ENCODE measurements around the gene C2orf76.

C2orf76 gene

GRCh38 chr2:119338272-119338671 lies 28.4 kb downstream of the C2orf76 start:
- DNase-seq (ENCODE audit: low read depth in 2 of 2), result no peak

GRCh38 chr2:119337749-119338148 lies 28.9 kb downstream of the C2orf76 start:
- DNase-seq (ENCODE audit: low read depth in 2 of 2), result no peak

GRCh38 chr2:119333833-119334232 lies 32.8 kb downstream of the C2orf76 start:
- no peak for DNase-seq (ENCODE audit: low read depth in 2 of 2)

- DNase-seq (ENCODE audit: low read depth in 2 of 2), result no peak
Observed at GRCh38 chr2:119333360-119333759, 33.3 kb downstream of the C2orf76 start.

GRCh38 chr2:119332953-119333352 lies 33.7 kb downstream of the C2orf76 start:
- DNase-seq (ENCODE audit: low read depth in 2 of 2), result no peak

GRCh38 chr2:119327431-119327830 lies 39.2 kb downstream of the C2orf76 start:
- no peak for DNase-seq (ENCODE audit: low read depth in 2 of 2)

- DNase-seq (ENCODE audit: low read depth in 2 of 2), result no peak
Observed at GRCh38 chr2:119326938-119327337, 39.7 kb downstream of the C2orf76 start.

- DNase-seq (ENCODE audit: low read depth in 2 of 2), result no peak
Observed at GRCh38 chr2:119324685-119325270, 41.9 kb downstream of the C2orf76 start.

GRCh38 chr2:119323459-119323858 lies 43.2 kb downstream of the C2orf76 start:
- DNase-seq (ENCODE audit: low read depth in 2 of 2), result no peak

- no peak for DNase-seq (ENCODE audit: low read depth in 2 of 2)
Observed at GRCh38 chr2:119319593-119319992, 47.0 kb downstream of the C2orf76 start.

GRCh38 chr2:119317554-119317953 lies 49.1 kb downstream of the C2orf76 start:
- DNase-seq (ENCODE audit: low read depth in 2 of 2), result no peak

- no peak for DNase-seq (ENCODE audit: low read depth in 2 of 2)
Observed at GRCh38 chr2:119316066-119316465, 50.6 kb downstream of the C2orf76 start.

GRCh38 chr2:119315241-119315925 lies 51.3 kb downstream of the C2orf76 start:
- DNase-seq (ENCODE audit: low read depth in 2 of 2), result no peak

- no peak for DNase-seq (ENCODE audit: low read depth in 2 of 2)
Observed at GRCh38 chr2:119311831-119312230, 54.8 kb downstream of the C2orf76 start.

GRCh38 chr2:119311371-119311770 lies 55.3 kb downstream of the C2orf76 start:
- no peak for DNase-seq (ENCODE audit: low read depth in 2 of 2)

- DNase-seq (ENCODE audit: low read depth in 2 of 2), result no peak
Observed at GRCh38 chr2:119308793-119309330, 57.8 kb downstream of the C2orf76 start.

- DNase-seq (ENCODE audit: low read depth in 2 of 2), result no peak
Observed at GRCh38 chr2:119307419-119308140, 59.1 kb downstream of the C2orf76 start.

- DNase-seq (ENCODE audit: low read depth in 2 of 2), result no peak
Observed at GRCh38 chr2:119306196-119306590, 60.4 kb downstream of the C2orf76 start.

- no peak for DNase-seq (ENCODE audit: low read depth in 2 of 2)
Observed at GRCh38 chr2:119305497-119306195, 61.0 kb downstream of the C2orf76 start.

GRCh38 chr2:119304847-119305246 lies 61.8 kb downstream of the C2orf76 start:
- DNase-seq (ENCODE audit: low read depth in 2 of 2), result no peak

- no peak for DNase-seq (ENCODE audit: low read depth in 2 of 2)
Observed at GRCh38 chr2:119301413-119301812, 65.2 kb downstream of the C2orf76 start.

All from stimulated activated CD4-positive, alpha-beta T cell treated with anti-CD3 and anti-CD28 coated beads, Interleukin-12 subunit alpha, Interleukin-12 subunit beta, amount 100 ng/mL, for 24 hours (primary cell).